Motor neuron (in vitro differentiated cells): ENCODE data around the gene CST9L. TPM values are rescaled to one million over a fixed set of nuclear protein-coding genes. Genes with fewer than 3 reads are reported as not detected.

Experiments used
- ATAC-seq, 8 experiments: fragments of 200-7000 bp; cut with Tn5 transposase; replicated peaks in 6 of 8; 2 replicates each; pipeline ENCODE4 v1.8.0; 2021; ENCODE audit warnings: mild to moderate bottlenecking in 8 of 8, moderate library complexity in 8 of 8
- H3K27ac ChIP-seq, 2 donors: fragments of 250-450 bp; sonication (Bioruptor Pico); 2 replicates each; pipeline ENCODE4 v1.9.0; 2021; ENCODE audit warnings: antibody characterized with exemption in 2 of 2, mild to moderate bottlenecking in 2 of 2, moderate library complexity in 1 of 2
- H3K4me1 ChIP-seq, 2 donors: fragments of 250-450 bp; sonication (Bioruptor Pico); replicated peaks in 1 of 2; 2 replicates each; pipeline ENCODE4 v1.6.1; 2021; ENCODE audit warnings: antibody characterized with exemption in 2 of 2, mild to moderate bottlenecking in 2 of 2, moderate library complexity in 1 of 2
- H3K4me3 ChIP-seq, 5 donors: fragments of 250-450 bp; sonication (Bioruptor Pico); 2 replicates each; pipeline ENCODE4 v1.9.0; 2021; ENCODE audit warnings: antibody characterized with exemption in 5 of 5, mild to moderate bottlenecking in 5 of 5, moderate library complexity in 4 of 5
- WGBS, 10 experiments: fragments of 450-650 bp; shearing (Covaris generic); methylation state at CpG; one replicate each; pipeline ENCODE4 v1.0.0; 2022; 5-methylcytosine and 5-hydroxymethylcytosine counted together
- in situ Hi-C, 9 experiments: fragments of 400-800 bp; cut with MboI; loops; one replicate each; pipeline ENCODE4 v1.15.0; 2021; ENCODE audit warnings: low sequenced_read_pairs in 9 of 9, low pct_unique_long_range_greater_than_20kb in 2 of 9; ENCODE audit not compliant: unreplicated experiment in 9 of 9
- total RNA-seq, 8 experiments: library from RNA; unstranded; fragments of 300-600 nt; gene quantifications; 2 replicates each; pipeline versions ENCODE4 v1.2.3 to v1.2.4, GENCODE V29; 2022

Gene CST9L
- total RNA-seq, 8 experiments from 2014 or later: not detected

- no peak overlapping the region for H3K27ac ChIP-seq
- H3K4me3 ChIP-seq: no peak overlapping the region
- no peak for ATAC-seq
- H3K4me1 ChIP-seq: no peaks in the 10 kb centered on the region
- in situ Hi-C loops: no loop called here
Observed at GRCh38 chr20:23551786-23552185, 16.5 kb downstream of the CST9L start.

- in situ Hi-C loops: no loop called here
- H3K4me1 ChIP-seq: no peaks in the 10 kb centered on the region
- no peak for ATAC-seq
- no peak overlapping the region for H3K27ac ChIP-seq
- H3K4me3 ChIP-seq: no peak overlapping the region
Observed at GRCh38 chr20:23551383-23551782, 16.9 kb downstream of the CST9L start.

- Histone ChIP-seq H3K27ac (no peak overlapping the region), H3K4me3 (no peak overlapping the region), H3K4me1 (no peaks in the 10 kb centered on the region)
- in situ Hi-C loops: no loop called here
- no peak for ATAC-seq
- 20 to 100% (median 66%) methylated on average over 1 to 4 of the region's 4 CpGs; no CpG with 5 or more reads in 2 of the 10 experiments for WGBS, 10 experiments
Observed at GRCh38 chr20:23550227-23550626, 18.1 kb downstream of the CST9L start.

GRCh38 chr20:23548408-23548807 lies 19.9 kb downstream of the CST9L start:
- 27 to 71% (median 50%) methylated on average over 1 to 3 of the region's 5 CpGs; no CpG with 5 or more reads in 6 of the 10 experiments for WGBS, 10 experiments
- in situ Hi-C loops: no loop called here
- H3K4me3 ChIP-seq: no peak overlapping the region
- ATAC-seq: no peak
- no peak overlapping the region for H3K27ac ChIP-seq
- no peaks in the 10 kb centered on the region for H3K4me1 ChIP-seq

GRCh38 chr20:23547613-23548012 lies 20.7 kb downstream of the CST9L start:
- Histone ChIP-seq H3K4me1 (no peaks in the 10 kb centered on the region), H3K27ac (no peak overlapping the region), H3K4me3 (no peak overlapping the region)
- in situ Hi-C loops: no loop called here
- 43 to 80% (median 74%) methylated on average over 1 to 5 of the region's 5 CpGs; no CpG with 5 or more reads in 5 of the 10 experiments for WGBS, 10 experiments
- no peak for ATAC-seq

- 29 to 100% (median 80%) methylated on average over 1 to 8 of the region's 12 CpGs; no CpG with 5 or more reads in 3 of the 10 experiments for WGBS, 10 experiments
- Histone ChIP-seq H3K4me3 (no peak overlapping the region), H3K27ac (no peak overlapping the region), H3K4me1 (no peaks in the 10 kb centered on the region)
- ATAC-seq: no peak
- in situ Hi-C loops: no loop called here
Observed at GRCh38 chr20:23546435-23547144, 21.7 kb downstream of the CST9L start.

- Histone ChIP-seq H3K4me1 (no peaks in the 10 kb centered on the region), H3K4me3 (no peak overlapping the region), H3K27ac (no peak overlapping the region)
- WGBS, 10 experiments: 0 to 100% (median 80%) methylated on average over 1 to 5 of the region's 6 CpGs; no CpG with 5 or more reads in 3 of the 10 experiments
- ATAC-seq: no peak
- in situ Hi-C loops: no loop called here
Observed at GRCh38 chr20:23544133-23544532, 24.2 kb downstream of the CST9L start.

GRCh38 chr20:23542801-23543200 lies 25.5 kb downstream of the CST9L start:
- Histone ChIP-seq H3K27ac (no peak overlapping the region), H3K4me3 (no peak overlapping the region), H3K4me1 (no peaks in the 10 kb centered on the region)
- in situ Hi-C loops: no loop called here
- 20 to 100% (median 55%) methylated on average over 1 to 4 of the region's 5 CpGs; no CpG with 5 or more reads in 4 of the 10 experiments for WGBS, 10 experiments
- ATAC-seq: no peak

GRCh38 chr20:23541776-23542175 lies 26.5 kb downstream of the CST9L start:
- H3K4me3 ChIP-seq: no peak overlapping the region
- in situ Hi-C loops: no loop called here
- no peak overlapping the region for H3K27ac ChIP-seq
- WGBS, 10 experiments: 0 to 100% (median 87%) methylated on average over 1 to 2 of the region's 2 CpGs; no CpG with 5 or more reads in 2 of the 10 experiments
- H3K4me1 ChIP-seq: no peaks in the 10 kb centered on the region
- no peak for ATAC-seq

- in situ Hi-C loops: no loop called here
- Histone ChIP-seq H3K4me1 (no peaks in the 10 kb centered on the region), H3K27ac (no peak overlapping the region), H3K4me3 (no peak overlapping the region)
- WGBS, 10 experiments: 20 to 80% (median 80%) methylated on average over 1 of the region's 1 CpG; no CpG with 5 or more reads in 7 of the 10 experiments
- ATAC-seq: peak in 5 of 8 experiments; percentile 7 to 36 (median 20)
Observed at GRCh38 chr20:23541330-23541729, 27.0 kb downstream of the CST9L start.

- Histone ChIP-seq H3K4me3 (no peak overlapping the region), H3K27ac (no peak overlapping the region), H3K4me1 (no peaks in the 10 kb centered on the region)
- in situ Hi-C loops: no loop called here
- ATAC-seq: no peak
- WGBS, 10 experiments: 20 to 100% (median 73%) methylated on average over 1 to 3 of the region's 4 CpGs; no CpG with 5 or more reads in 2 of the 10 experiments
Observed at GRCh38 chr20:23540624-23541023, 27.7 kb downstream of the CST9L start.

- H3K27ac ChIP-seq: no peak overlapping the region
- no peak overlapping the region for H3K4me3 ChIP-seq
- no peaks in the 10 kb centered on the region for H3K4me1 ChIP-seq
- ATAC-seq: no peak
- WGBS, 10 experiments: 13 to 100% (median 85%) methylated on average over 1 to 3 of the region's 3 CpGs
- in situ Hi-C loops: no loop called here
Observed at GRCh38 chr20:23537030-23537429, 31.3 kb downstream of the CST9L start.

GRCh38 chr20:23536328-23536974 lies 31.8 kb downstream of the CST9L start:
- peak in 3 of 8 experiments; percentile 91 to 96 (median 94) for ATAC-seq
- no peaks in the 10 kb centered on the region for H3K4me1 ChIP-seq
- WGBS, 10 experiments: 0 to 100% (median 63%) methylated on average over 1 to 2 of the region's 2 CpGs; no CpG with 5 or more reads in 3 of the 10 experiments
- in situ Hi-C loops: no loop called here
- H3K27ac ChIP-seq: no peak overlapping the region
- no peak overlapping the region for H3K4me3 ChIP-seq
